ENCODE data around the gene ARMCX5.

Gene ARMCX5

GRCh38 chrX:102599084-102599950, at the start of gene ARMCX5:
TSS of gene ARMCX5 (plus strand) at chrX:102599515. CDS start at chrX:102602142, 2,627 bp downstream.
- in situ Hi-C loops (cut with MboI; ENCODE audit: low sequenced_read_pairs) = no loop called here

- in situ Hi-C loops (cut with MboI; ENCODE audit: low sequenced_read_pairs) = no loop called here
Observed at GRCh38 chrX:102558607-102559006, 40.7 kb upstream of the ARMCX5 start.

GRCh38 chrX:102560423-102561068, 38.8 kb upstream of the ARMCX5 start:
- in situ Hi-C loops (cut with MboI; ENCODE audit: low sequenced_read_pairs) = no loop called here

DNA sequence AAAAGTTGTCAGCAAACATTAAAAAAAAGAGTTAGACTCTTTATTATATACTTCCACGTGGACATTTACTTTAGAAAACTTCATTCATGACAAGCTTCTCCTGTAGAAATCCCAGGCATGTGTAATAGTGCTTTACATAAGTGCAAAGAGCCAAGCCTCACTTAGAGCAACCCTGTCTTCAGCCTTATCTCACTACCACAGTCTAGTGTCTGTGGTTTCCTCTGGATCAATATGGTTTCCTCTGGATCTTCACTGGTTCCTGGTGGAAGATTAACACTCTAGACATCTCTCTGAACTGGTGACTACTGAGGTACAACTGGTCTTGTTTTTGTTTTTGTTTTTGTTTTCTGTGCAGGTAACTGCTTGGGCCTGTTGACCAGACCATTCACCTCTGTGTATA, 18.4 kb upstream of the ARMCX5 start:
- in situ Hi-C loops (cut with MboI; ENCODE audit: low sequenced_read_pairs) = no loop called here

- in situ Hi-C loops (cut with MboI; ENCODE audit: low sequenced_read_pairs) = no loop called here
Observed at GRCh38 chrX:102593367-102593766, 5.9 kb upstream of the ARMCX5 start.

- in situ Hi-C loops (cut with MboI; ENCODE audit: low sequenced_read_pairs) = no loop called here
Observed at GRCh38 chrX:102599951-102600579, 750 bp downstream of the ARMCX5 start.

DNA sequence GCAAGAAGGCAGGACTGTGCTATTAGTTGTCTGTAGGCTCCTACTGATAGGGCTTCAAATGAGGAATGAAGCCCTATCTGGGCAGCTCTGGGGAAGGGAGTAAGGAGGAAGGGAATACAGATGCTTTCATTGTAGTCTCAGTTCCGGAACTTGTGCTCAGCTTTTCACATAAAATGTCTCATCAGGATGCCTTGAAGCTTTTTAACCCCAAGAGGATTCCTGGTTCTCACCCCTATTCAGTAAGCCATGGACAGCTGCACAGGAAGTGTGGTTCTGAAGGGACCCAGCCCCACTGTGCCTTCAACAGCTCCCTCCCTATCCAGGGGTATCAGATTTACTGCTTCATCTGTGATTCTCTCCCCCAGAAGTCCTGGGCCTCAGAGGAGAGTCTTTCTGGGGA, 5.0 kb downstream of the ARMCX5 start:
- in situ Hi-C loops (cut with MboI; ENCODE audit: low sequenced_read_pairs) = no loop called here

- in situ Hi-C loops (cut with MboI; ENCODE audit: low sequenced_read_pairs) = no loop called here
Observed at GRCh38 chrX:102606115-102606514, 6.8 kb downstream of the ARMCX5 start.

DNA sequence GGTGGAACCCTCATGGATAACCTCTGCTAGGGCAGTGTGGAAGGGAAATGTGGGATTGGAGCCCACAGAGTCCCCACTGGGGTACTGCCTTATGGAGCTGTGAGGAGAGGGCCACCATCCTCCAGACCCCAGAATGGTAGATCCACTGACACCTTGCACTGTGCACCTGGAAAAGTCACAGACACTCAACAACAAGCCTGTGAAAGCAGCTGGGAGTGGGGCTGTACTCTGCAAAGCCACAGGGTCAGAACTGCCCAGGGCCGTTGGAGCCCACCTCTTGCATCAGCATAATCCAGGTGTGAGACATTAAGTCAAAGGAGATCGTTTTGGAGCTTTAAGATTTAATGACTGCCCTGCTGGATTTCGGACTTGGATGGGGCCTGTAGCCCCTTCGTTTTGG, 11.6 kb downstream of the ARMCX5 start:
- in situ Hi-C loops (cut with MboI; ENCODE audit: low sequenced_read_pairs) = no loop called here

DNA sequence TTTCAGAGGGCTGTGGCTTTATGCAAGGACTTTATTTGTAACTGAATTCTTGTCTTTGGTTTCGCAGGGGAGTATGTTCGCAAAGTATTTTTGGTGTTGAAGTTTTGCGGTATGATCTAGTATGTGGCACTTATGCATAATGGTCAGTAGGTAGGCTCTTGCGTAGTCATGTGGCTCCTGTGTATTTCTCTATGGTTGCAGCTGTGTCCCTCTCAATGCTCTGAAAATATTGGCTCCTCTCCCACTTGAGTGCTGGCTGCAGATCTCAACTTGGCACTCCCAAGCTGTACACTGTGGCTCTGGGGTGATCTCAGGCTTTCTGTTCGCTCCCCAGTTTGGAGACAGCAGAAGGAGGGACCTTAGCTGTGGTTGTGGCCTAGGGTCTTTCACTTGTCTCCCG, 24.8 kb downstream of the ARMCX5 start:
- in situ Hi-C loops (cut with MboI; ENCODE audit: low sequenced_read_pairs) = no loop called here

GRCh38 chrX:102627640-102628039, 28.3 kb downstream of the ARMCX5 start:
- in situ Hi-C loops (cut with MboI; ENCODE audit: low sequenced_read_pairs) = no loop called here

GRCh38 chrX:102637561-102637960, 38.2 kb downstream of the ARMCX5 start:
- in situ Hi-C loops (cut with MboI; ENCODE audit: low sequenced_read_pairs) = no loop called here

DNA sequence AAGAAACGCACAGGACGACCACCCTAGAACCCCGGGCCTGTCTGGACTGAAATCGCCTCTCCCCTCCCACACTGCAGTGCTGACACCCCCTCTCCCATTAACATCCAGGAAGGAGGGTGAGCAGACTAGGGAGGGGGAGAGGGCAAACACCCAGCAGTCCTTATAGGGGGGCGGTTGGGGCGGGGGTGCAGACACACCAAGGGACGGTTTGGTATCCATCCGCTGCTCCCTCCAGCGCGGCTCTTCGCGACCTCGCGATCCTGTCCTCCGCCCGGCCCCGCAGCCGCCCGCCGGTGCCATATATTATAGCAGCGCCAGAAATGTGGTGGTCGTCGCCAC, 51.6 kb downstream of the ARMCX5 start:
- in situ Hi-C loops (cut with MboI; ENCODE audit: low sequenced_read_pairs) = no loop called here

DNA sequence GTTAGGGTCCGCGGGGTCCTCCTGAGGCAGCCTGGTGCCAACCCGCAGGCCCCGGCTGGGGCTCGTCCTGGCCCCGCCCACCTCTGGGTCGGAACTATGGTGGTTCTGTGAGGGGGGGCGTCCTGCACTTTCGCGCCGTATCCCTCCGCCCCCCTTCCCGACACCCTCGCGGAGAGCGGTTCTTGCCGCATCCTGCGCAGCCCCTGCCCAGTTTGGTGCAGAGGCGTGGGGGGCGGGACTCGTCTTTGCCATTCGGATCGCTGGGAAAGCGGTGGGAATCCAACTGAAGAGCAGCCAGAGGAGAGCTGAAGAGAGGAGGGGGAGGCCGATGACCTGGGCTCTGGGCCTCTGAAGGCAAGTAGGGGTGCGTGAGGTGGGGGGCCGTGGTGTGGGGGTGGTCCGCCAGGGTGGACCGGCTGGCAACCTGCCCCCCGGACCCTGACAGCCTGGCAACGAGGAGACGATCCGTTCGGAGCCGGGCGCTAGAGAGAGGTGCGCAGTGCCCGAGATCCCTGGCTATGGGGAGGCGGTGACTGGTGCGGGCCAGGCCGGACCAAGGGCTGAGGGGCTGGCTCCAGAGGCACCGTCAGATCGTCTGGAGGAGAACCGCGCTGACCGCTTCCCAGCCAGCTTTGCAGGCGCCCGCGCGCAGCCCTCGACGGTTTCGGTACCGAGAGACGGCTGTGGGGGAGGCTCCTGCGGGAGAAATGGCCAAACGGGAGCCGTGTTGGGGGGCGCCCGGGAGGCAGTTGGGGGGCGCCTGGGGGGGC, 52.1 kb downstream of the ARMCX5 start, which contains the start of gene GPRASP1:
GPRASP1 (plus strand) TSS at position 242 of the 770 bp plus-strand sequence. CDS start 2,431 bp downstream, outside the sequence.
- in situ Hi-C loops (cut with MboI; ENCODE audit: low sequenced_read_pairs) = no loop called here

DNA sequence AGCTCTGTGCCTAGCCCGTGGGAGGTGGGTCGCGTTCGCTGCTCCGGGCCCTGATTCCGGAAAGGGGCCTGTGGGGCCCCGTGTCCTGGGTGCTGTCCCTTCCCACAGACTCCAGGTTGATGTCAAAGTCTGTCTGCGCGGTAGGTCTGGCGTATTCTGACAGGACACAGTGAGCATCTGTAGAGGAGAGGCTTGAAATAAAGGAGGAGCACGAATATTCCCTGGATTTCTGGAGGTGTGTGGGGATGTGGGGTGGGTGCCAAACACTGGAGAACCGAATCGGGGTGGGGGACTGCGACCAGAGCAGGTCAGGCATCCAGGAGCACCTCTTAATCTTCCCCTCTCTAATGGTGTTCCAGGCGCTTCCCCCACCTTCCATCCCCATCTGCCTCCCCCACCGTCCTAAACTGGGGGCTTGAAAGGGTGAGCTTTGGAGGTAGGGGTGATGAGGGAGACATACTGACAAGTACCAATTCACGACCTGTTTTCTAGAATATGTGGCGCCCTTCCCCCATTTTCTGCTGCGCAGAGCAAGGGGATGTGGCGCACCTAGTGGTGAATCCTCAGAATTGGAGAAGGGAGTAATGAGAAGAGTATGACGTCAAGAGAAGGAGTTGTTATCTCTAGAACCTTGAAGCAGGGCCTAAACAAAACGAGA, 52.8 kb downstream of the ARMCX5 start:
- in situ Hi-C loops (cut with MboI; ENCODE audit: low sequenced_read_pairs) = no loop called here
